DOHH2 (cell line): ENCODE data around the gene ARFIP2.

Source experiments
- CTCF ChIP-seq: fragments of 200-600 bp; sonication (generic); IDR thresholded peaks from one replicate; pipeline ENCODE4 v1.5.1; 2014; ENCODE audit warnings: antibody characterized with exemption, mild to moderate bottlenecking, low read depth, low read length; ENCODE audit not compliant: poor library complexity, severe bottlenecking
- EZH2phosphoT487 ChIP-seq: fragments of 200-600 bp; sonication (generic); IDR thresholded peaks from 2 replicates; pipeline ENCODE4 v1.6.1; 2017; ENCODE audit warnings: borderline replicate concordance, mild to moderate bottlenecking, antibody characterized with exemption, low read length, moderate library complexity, mixed read lengths

GRCh38 chr11:6476571-6476970 lies 4.6 kb downstream of the ARFIP2 start:
- TF ChIP-seq CTCF (no peak), EZH2phosphoT487 (no peak)
